HepG2 (cell line): ENCODE measurements around the gene ADAM15. TPM values are rescaled to one million over a fixed set of nuclear protein-coding genes. Genes with fewer than 3 reads are reported as not detected.

Experiments
- BRCA1 ChIP-seq: sonication (generic); formaldehyde crosslinking; IDR thresholded peaks from 2 replicates; pipeline ENCODE4 v1.4.0; 2020; ENCODE audit warnings: missing genetic modification reagents
- FOXP1 ChIP-seq, 2 experiments: fragments of 450-650 bp in 1 of 2; IDR thresholded peaks; 2 replicates each; pipeline ENCODE4 v1.6.1; 2017 to 2018; ENCODE audit warnings: antibody characterized with exemption in 1 of 2
- GATAD1 ChIP-seq: IDR thresholded peaks from 2 replicates; pipeline ENCODE4 v1.6.1; 2016; ENCODE audit warnings: missing genetic modification reagents, missing compliant biosample characterization
- HNF4G ChIP-seq, 2 experiments: sonication (generic) in 1 of 2; formaldehyde crosslinking in 1 of 2; IDR thresholded peaks; 2 replicates each; pipeline versions ENCODE4 v1.4.0 to v1.6.1; 2011 to 2020; ENCODE audit warnings: borderline replicate concordance in 2 of 2, low read depth in 2 of 2, mild to moderate bottlenecking in 2 of 2, low read length in 1 of 2, missing genetic modification reagents in 1 of 2, moderate library complexity in 1 of 2
- MAX ChIP-seq: IDR thresholded peaks from 2 replicates; pipeline ENCODE4 v1.6.1; 2012; ENCODE audit warnings: inconsistent platforms
- PHF5A ChIP-seq: IDR thresholded peaks from one replicate; pipeline ENCODE4 v1.6.1; 2018; ENCODE audit warnings: low read depth, missing genetic modification reagents; ENCODE audit not compliant: unreplicated experiment
- PTBP1 ChIP-seq: fragments of 200-400 bp; formaldehyde crosslinking; IDR thresholded peaks from 2 replicates; pipeline ENCODE4 v1.6.1; 2018; ENCODE audit warnings: low read length, low read depth; ENCODE audit not compliant: poor library complexity, severe bottlenecking
- STAT6 ChIP-seq: sonication (generic); formaldehyde crosslinking; IDR thresholded peaks from 2 replicates; pipeline ENCODE4 v1.4.0; 2020; ENCODE audit warnings: missing genetic modification reagents, mild to moderate bottlenecking, borderline replicate concordance
- TCF7 ChIP-seq: sonication (generic); IDR thresholded peaks from 2 replicates; pipeline ENCODE4 v1.6.1; 2016; ENCODE audit warnings: antibody characterized with exemption, low read depth
- ZBTB10 ChIP-seq: sonication (generic); formaldehyde crosslinking; IDR thresholded peaks from 2 replicates; pipeline ENCODE4 v1.4.0; 2020; ENCODE audit warnings: missing genetic modification reagents, borderline replicate concordance
- ZBTB7A ChIP-seq: sonication (generic); formaldehyde crosslinking; IDR thresholded peaks from 2 replicates; pipeline ENCODE4 v1.8.0; 2022; ENCODE audit warnings: mild to moderate bottlenecking, missing genetic modification reagents
- ZFP41 ChIP-seq: sonication (generic); formaldehyde crosslinking; IDR thresholded peaks from 2 replicates; pipeline ENCODE4 v1.4.0; 2020; ENCODE audit warnings: mild to moderate bottlenecking, missing genetic modification reagents, borderline replicate concordance
- polyA plus RNA-seq, 8 experiments: library from polyadenylated mRNA; depleted of rRNA in 3 of 8; stranded (reverse) in 7 of 8; unstranded in 1 of 8; fragments of >200 nt; fragmentation: Illumina TruSeq in 4 of 8; extraction: Trizol in 4 of 8; gene quantifications; 2 replicates each; pipeline versions ENCODE4 v1.2.1 to v1.2.3, GENCODE V29; 2011 to 2016; ENCODE audit warnings: low read depth in 4 of 8, missing spikeins in 1 of 8, mixed read lengths in 1 of 8; ENCODE audit not compliant: insufficient read depth in 1 of 8
- total RNA-seq, 5 experiments: library from RNA; depleted of rRNA; stranded (reverse); fragments of >200 nt; fragmentation: Illumina TruSeq; extraction: Trizol; gene quantifications; 2 replicates each; pipeline ENCODE4 v1.2.3, GENCODE V29; 2016; ENCODE audit warnings: low read depth in 1 of 5
- TF ChIP-seq, protein P1 (sequence below): sonication (generic); formaldehyde crosslinking; IDR thresholded peaks from 2 replicates; pipeline ENCODE4 v1.4.0; 2020; ENCODE audit warnings: missing genetic modification reagents
- TF ChIP-seq, protein P2 (sequence below): sonication (generic); formaldehyde crosslinking; IDR thresholded peaks from 2 replicates; pipeline ENCODE4 v1.4.0; 2020; ENCODE audit warnings: low read depth, missing genetic modification reagents

ADAM15 gene
- total and polyA plus RNA-seq, 2 of the 13 experiments (the other 11 are each of a cell fraction or from before 2014, with no cell fraction given) = 17.9 to 25.6 TPM

DNA sequence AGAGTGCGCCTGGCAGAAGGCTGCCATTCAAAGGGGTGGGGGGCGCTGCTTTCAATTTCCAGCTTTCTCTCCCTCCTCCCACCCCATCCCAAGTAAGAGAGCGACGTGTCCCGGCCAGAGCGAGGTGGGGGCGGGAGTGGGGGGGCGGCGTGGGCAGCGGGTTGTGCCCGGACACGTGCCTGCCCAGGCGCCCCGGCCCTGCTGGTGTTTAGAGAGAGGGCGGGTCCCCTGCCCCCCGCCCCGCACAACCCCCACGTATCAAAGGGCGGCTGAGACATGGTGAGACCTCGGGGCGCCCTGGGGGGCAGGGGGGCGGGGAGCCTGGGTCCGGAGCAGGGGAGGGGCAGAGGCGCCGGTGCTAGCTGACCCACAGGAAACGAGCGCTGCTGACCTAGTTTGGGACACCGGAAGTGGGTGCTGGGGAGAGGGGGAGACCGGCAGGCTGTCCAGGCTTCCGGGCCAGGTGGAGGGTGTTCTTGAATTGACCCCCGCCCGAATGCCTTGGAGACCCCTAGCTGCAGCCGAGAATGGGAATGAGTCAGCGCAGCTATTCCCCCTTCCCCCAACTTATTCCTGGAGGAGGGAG, 47.3 kb upstream of the ADAM15 start (continued):
- peak; percentile 97; the same call in 1 of the 2 replicates for TF ChIP-seq ZBTB10 (CRISPR knock-in tag)
- TF ChIP-seq ZFP41 (CRISPR knock-in tag) = no peak
- TF ChIP-seq PTBP1 = no peak
- peak; percentile 26; the same call in 1 of the 2 replicates for TF ChIP-seq GATAD1
- no peak for TF ChIP-seq STAT6 (CRISPR knock-in tag)
- no peak for TF ChIP-seq FOXP1 (IDR thresholded peaks at IDR 0.05)
- TF ChIP-seq FOXP1 (CRISPR knock-in tag; IDR thresholded peaks at IDR 0.05) = peak; percentile 20; the same call in 1 of the 2 replicates
- no peak for TF ChIP-seq BRCA1 (CRISPR knock-in tag)
- TF ChIP-seq TCF7 = peak; percentile 58; the same call in 1 of the 2 replicates
- TF ChIP-seq ZBTB7A (CRISPR knock-in tag) = no peak; the same call in 1 of the 2 replicates
- peak; percentile 63; the same call in 1 of the 2 replicates for TF ChIP-seq HNF4G (IDR thresholded peaks at IDR 0.05; ENCODE audit: borderline replicate concordance, low read depth, low read length)
- TF ChIP-seq HNF4G (CRISPR knock-in tag; IDR thresholded peaks at IDR 0.05; ENCODE audit: borderline replicate concordance, low read depth) = no peak
- peak; percentile 67; the same call in 1 of the 2 replicates for TF ChIP-seq MAX
- TF ChIP-seq, protein P1, sequence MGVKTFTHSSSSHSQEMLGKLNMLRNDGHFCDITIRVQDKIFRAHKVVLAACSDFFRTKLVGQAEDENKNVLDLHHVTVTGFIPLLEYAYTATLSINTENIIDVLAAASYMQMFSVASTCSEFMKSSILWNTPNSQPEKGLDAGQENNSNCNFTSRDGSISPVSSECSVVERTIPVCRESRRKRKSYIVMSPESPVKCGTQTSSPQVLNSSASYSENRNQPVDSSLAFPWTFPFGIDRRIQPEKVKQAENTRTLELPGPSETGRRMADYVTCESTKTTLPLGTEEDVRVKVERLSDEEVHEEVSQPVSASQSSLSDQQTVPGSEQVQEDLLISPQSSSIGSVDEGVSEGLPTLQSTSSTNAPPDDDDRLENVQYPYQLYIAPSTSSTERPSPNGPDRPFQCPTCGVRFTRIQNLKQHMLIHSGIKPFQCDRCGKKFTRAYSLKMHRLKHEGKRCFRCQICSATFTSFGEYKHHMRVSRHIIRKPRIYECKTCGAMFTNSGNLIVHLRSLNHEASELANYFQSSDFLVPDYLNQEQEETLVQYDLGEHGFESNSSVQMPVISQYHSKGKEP (CRISPR knock-in tag) = no peak
- TF ChIP-seq PHF5A = no peak
- TF ChIP-seq, protein P2, sequence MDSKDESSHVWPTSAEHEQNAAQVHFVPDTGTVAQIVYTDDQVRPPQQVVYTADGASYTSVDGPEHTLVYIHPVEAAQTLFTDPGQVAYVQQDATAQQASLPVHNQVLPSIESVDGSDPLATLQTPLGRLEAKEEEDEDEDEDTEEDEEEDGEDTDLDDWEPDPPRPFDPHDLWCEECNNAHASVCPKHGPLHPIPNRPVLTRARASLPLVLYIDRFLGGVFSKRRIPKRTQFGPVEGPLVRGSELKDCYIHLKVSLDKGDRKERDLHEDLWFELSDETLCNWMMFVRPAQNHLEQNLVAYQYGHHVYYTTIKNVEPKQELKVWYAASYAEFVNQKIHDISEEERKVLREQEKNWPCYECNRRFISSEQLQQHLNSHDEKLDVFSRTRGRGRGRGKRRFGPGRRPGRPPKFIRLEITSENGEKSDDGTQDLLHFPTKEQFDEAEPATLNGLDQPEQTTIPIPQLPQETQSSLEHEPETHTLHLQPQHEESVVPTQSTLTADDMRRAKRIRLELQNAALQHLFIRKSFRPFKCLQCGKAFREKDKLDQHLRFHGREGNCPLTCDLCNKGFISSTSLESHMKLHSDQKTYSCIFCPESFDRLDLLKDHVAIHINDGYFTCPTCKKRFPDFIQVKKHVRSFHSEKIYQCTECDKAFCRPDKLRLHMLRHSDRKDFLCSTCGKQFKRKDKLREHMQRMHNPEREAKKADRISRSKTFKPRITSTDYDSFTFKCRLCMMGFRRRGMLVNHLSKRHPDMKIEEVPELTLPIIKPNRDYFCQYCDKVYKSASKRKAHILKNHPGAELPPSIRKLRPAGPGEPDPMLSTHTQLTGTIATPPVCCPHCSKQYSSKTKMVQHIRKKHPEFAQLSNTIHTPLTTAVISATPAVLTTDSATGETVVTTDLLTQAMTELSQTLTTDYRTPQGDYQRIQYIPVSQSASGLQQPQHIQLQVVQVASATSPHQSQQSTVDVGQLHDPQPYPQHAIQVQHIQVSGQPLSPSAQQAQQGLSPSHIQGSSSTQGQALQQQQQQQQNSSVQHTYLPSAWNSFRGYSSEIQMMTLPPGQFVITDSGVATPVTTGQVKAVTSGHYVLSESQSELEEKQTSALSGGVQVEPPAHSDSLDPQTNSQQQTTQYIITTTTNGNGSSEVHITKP = 0 out of 2 replicates have a peak, but pooled peaks have one; percentile 23
